Erythroblast (primary cell): Measurements from ENCODE around the gene TEX50.
"Not testable (repeated sequence)": the region's sequence is repeated elsewhere in the genome, so short reads cannot be mapped to it uniquely, and the experiment has no call there.

Experiments used
- GATA1 ChIP-seq: IDR thresholded peaks from 2 replicates; pipeline ENCODE4 v1.6.1; 2011; ENCODE audit warnings: low read depth, mild to moderate bottlenecking, control low read depth, low read length, moderate library complexity
- POLR2A ChIP-seq: IDR thresholded peaks from 2 replicates; pipeline ENCODE4 v1.6.1; 2011; ENCODE audit warnings: mild to moderate bottlenecking, low read length

- not testable (repeated sequence) for TF ChIP-seq POLR2A, GATA1
Measured at GRCh38 chr1:173683838-173684237, 48.7 kb downstream of the TEX50 start.
